Subcutaneous adipose tissue (tissue), 4 donors: ENCODE data around the gene TCEA3. TPM values are rescaled to one million over a fixed set of nuclear protein-coding genes. Genes with fewer than 3 reads are reported as not detected.

Source experiments
- CTCF ChIP-seq: fragments of 450-650 bp; IDR thresholded peaks from one replicate; pipeline ENCODE4 v1.5.1; 2016; ENCODE audit warnings: low read depth, mild to moderate bottlenecking, control low read depth, antibody characterized with exemption, moderate library complexity
- total RNA-seq, 4 donors: library from RNA; depleted of rRNA; stranded (reverse); fragments of >200 nt; gene quantifications; one replicate each; pipeline ENCODE4 v1.1.0, GENCODE V29; 2016

Gene TCEA3
- total RNA-seq, 4 donors from 2014 or later = 5.4 to 10.8 (median 7.9) TPM

- TF ChIP-seq CTCF = no peak
Observed at GRCh38 chr1:23426828-23427227, 2.3 kb upstream of the TCEA3 start.

- no peak for TF ChIP-seq CTCF
Observed at GRCh38 chr1:23425193-23425494, 596 bp upstream of the TCEA3 start.

- TF ChIP-seq CTCF = no peak
Observed at GRCh38 chr1:23423415-23424292, 894 bp downstream of the TCEA3 start.

DNA sequence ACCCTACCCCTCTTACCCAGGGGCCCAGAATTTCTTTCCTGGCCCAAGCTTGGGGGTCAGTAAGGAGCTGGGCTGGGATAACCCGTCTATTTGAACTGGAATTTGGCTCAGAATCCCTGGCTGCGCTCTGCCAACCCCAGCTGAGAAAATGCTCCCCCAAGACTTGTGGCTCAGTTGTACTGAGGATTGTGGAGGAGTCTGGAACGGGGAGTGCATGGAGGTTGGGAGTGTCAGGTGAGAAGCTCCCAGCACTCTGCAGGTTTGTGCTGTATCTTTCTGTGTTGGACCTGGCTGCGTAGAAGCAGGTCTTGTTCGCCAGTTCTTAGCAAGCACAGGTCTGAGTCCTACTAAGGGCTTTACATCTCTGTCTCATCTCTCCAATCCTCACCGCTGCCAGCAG is 1.6 kb downstream of the TCEA3 start:
- no peak for TF ChIP-seq CTCF

- TF ChIP-seq CTCF = no peak
Observed at GRCh38 chr1:23422241-23422877, 2.2 kb downstream of the TCEA3 start.

GRCh38 chr1:23421753-23422240 is 2.8 kb downstream of the TCEA3 start:
- TF ChIP-seq CTCF = no peak

DNA sequence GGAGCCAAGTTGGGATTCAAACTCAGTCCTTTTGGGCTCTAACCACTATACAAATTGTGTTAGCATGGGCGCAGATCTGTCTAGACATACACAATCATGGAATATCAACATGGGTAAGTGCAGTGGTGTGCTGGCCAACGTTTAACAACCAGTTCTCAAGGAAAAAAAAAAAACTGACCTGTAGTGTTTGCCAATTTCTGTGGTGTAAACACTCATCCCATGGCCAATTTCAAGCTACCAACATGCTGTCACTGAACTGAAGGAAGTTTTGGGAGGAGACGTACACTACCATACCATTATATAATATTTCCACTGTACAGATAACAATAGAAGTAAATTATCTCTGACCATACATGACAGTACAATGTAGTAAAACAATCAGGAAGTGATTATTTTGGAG is 3.2 kb downstream of the TCEA3 start:
- no peak for TF ChIP-seq CTCF
